Measurements from ENCODE around the gene SMCR8.
A peak's percentile ranks its signal among the peaks of the same experiment; 100 is the strongest.
"Not testable (repeated sequence)": the region's sequence is repeated elsewhere in the genome, so short reads cannot be mapped to it uniquely, and the experiment has no call there.

Gene SMCR8, protein sequence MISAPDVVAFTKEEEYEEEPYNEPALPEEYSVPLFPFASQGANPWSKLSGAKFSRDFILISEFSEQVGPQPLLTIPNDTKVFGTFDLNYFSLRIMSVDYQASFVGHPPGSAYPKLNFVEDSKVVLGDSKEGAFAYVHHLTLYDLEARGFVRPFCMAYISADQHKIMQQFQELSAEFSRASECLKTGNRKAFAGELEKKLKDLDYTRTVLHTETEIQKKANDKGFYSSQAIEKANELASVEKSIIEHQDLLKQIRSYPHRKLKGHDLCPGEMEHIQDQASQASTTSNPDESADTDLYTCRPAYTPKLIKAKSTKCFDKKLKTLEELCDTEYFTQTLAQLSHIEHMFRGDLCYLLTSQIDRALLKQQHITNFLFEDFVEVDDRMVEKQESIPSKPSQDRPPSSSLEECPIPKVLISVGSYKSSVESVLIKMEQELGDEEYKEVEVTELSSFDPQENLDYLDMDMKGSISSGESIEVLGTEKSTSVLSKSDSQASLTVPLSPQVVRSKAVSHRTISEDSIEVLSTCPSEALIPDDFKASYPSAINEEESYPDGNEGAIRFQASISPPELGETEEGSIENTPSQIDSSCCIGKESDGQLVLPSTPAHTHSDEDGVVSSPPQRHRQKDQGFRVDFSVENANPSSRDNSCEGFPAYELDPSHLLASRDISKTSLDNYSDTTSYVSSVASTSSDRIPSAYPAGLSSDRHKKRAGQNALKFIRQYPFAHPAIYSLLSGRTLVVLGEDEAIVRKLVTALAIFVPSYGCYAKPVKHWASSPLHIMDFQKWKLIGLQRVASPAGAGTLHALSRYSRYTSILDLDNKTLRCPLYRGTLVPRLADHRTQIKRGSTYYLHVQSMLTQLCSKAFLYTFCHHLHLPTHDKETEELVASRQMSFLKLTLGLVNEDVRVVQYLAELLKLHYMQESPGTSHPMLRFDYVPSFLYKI
- total RNA-seq = 157 to 190 (median 164) reads per million in 4 donors

DNA sequence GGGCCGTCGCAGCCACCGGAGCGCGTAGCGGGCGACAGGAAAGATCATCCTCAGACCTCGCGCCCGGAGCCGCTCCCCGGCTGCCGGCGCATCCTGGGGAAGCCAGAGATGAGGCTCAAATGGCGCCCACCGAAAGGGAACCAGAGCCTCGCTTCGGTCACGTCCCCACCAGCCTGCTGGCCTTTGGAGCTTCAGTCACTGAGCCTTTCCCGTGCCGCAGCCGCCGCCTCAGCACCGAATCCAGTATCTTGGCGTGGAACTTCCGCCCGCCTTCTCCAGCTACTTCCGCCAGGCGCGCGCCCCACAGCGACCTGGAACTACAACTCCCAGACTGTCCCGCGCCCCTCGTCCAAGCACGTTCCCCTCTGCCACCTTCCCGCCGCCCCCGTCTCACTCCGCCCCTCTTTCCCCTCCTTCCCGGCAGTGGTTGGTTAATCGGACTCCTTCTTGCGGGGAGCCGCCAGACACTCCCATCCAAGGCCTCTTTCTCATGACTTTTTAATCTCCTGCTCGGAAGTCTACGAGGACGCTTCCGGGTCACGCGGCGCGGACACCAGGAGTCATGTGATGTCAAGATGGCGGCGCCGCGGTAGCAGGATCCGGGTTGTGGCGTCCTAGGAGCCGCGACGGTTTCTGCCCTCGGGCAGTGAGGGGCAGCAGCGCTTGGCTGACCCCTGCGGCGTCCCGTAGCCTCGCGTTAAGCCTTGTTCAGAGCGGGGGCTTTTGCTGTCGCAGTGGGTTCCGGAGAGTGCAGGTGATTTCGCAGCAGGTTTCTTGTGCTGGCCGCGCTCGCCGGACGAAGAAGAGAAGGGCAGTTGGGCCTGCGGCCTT, at the start of gene SMCR8, which contains the start of gene TOP3A:
Gene SMCR8 (plus strand): TSS at position 563 of the 831 bp plus-strand sequence. CDS start 497 bp downstream, outside the sequence.
Gene TOP3A (minus strand): TSS at position 264 of the 831 bp plus-strand sequence. CDS start 216 bp downstream, at position 48.
- peak; percentile 96 to 98 (median 97) for DNase-seq

DNA sequence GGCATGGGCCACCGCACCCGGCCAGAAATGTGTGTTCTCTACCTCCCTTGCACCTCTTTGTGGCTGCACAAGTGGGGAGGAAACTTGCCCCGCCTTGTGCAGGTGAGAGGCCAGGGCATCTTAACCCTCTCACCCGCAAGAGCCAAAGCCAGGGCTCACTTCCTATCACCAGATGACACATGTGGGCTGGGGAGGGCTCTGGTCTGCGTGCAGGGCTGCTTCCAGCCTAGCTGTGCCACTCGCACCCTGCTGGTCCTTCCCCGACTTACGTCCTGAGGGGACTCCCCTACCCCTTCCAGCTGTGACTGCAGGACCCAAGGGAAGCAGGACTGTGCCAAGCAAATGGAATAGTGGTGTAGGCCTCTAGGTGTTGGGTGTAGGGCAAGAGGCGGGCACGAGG, 47.7 kb upstream of the SMCR8 start:
- no peak for DNase-seq

- peak in 1 of 5 donors; percentile 16 for DNase-seq
Measured at GRCh38 chr17:18267927-18268711, 47.0 kb upstream of the SMCR8 start.

- DNase-seq = no peak
Measured at GRCh38 chr17:18270046-18270931, 44.8 kb upstream of the SMCR8 start.

GRCh38 chr17:18277076-18277475, 38.0 kb upstream of the SMCR8 start:
- DNase-seq = no peak

GRCh38 chr17:18278867-18279266, 36.2 kb upstream of the SMCR8 start:
- DNase-seq = no peak

GRCh38 chr17:18280249-18280648, 34.8 kb upstream of the SMCR8 start:
- no peak for DNase-seq

DNA sequence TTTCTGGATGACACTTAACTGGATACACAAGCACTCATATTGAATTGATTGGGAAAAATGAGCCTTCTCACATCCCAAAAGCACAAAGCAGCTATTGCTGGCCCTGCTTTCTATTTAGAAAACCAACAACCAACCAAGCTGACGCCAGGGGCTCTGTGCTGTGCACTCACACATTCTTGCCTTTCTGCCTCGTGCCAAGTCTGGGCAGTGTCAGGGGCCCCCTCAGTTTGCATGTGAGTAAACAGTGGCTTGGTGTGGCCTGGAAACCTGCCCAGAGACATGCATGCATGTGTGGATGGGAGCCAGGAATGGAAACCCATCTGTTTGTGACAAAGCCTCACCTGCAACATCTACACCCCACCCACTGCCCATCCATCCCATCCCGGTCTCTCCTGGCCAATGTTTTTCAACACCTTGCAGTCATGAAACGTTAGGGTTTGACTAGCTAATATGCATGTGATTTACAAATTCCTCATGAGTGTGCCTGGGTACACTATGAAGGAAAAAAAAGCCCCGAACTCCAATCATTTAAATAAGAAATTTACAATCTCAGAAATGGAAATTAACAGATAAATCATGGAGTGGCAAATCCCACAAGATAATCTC, 34.2 kb upstream of the SMCR8 start:
- DNase-seq = no peak

DNA sequence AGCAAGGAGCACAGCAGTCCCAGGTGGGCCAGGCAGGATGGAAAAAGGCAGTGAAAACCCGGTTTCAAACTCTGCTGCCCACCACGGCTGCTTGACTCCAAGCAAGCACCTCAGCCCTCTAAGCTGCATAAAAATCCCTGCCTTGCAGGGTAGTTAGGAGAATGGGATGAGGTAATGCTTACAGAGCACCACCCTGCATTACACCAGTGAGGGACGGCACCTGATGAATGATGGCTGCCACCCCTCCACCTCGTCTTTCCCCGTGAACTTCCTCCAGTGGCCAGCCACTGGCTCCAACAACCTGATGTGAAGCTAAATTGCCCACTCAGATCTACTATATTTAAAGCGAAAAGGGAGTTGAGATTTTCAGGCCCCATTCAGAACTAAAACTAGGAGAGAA, 33.3 kb upstream of the SMCR8 start:
- no peak for DNase-seq

DNA sequence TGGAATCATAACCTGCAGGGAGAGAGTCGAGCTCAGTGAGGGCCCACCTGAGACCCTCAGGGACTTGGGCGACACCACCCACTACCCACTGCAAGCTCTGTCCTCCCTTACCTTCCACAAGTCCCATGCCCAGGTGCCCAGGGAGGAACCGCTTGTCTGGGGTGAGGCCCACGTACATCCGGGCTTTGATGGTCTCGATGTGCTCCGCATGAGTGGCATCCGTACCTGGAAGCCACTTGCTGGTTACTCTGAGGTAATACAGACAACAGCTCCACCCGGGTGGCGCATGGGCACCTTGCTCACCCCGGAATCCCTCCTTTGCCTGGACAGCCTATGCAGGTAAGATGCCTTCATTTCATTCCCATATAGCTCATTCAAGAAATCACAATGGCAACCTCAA, 29.8 kb upstream of the SMCR8 start:
- no peak for DNase-seq

DNA sequence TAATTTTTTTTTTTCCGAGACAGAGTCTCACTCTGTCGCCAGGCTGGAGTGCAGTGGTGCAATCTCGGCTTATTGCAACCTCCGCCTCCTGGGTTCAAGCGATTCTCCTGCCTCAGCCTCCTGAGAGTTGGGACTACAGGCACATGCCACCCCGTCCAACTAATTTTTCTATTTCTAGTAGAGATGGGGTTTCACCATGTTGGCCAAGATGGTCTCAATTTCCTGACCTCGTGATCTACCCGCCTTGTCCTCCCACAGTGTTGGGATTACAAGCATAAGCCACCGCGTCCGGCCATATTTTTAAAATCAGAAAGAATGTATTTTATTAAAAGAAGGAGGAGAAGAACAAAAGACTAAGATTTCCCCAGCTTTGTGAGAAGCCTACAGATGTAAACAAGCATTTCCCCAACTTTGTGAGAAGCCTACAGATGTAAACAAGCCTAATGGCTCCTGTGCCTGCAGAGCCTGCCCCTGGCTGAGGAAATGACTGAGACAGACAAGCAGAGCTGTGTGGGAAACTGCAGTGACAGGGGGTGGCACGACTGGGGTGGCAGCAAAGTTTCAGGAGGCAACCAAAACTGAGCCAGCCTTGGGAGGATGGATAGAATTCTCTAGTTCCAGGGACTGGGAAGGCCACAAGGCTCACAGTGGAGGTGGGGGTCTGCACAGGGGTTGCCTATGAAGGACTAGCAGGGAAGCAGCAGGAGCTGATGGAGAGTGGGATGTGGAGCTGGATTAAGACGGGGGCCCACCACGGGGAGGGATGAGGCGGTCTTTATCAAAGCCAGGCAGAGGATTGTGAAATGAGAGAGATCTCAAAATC, 23.2 kb upstream of the SMCR8 start:
- DNase-seq = no peak

DNA sequence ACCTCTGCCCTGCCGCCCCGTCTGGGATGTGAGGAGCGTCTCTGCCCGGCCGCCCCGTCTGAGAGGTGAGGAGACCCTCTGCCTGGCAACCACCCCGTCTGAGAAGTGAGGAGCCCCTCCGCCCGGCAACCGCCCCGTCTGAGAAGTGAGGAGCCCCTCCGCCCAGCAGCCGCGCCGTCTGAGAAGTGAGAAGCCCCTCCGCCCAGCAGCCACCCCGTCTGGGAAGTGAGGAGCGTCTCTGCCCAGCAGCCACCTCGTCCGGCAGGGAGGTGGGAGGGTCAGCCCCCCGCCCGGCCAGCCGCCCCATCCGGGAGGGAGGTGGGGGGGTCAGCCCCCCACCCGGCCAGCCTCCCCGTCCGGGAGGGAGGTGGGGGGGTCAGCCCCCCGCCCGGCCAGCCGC, 17.0 kb upstream of the SMCR8 start:
- not testable (repeated sequence) for DNase-seq

GRCh38 chr17:18300725-18301480, 14.2 kb upstream of the SMCR8 start:
- no peak for DNase-seq

DNA sequence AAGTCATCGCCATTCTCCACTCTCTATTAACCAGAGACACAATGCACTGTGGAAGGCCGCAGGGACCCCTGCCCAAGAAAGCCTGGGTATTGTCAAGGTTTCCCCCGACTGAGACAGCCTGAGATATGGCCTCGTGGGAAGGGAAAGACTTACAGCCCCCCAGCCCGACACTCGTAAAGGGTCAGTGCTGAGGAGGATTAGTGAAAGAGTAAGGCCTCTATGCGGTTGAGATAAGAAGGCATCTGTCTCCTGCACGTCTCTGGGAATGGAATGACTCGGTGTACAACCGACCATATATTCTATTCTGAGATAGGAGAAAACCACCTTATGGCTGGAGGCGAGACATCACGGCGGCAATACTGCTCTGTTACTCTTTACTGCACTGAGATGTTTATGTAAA, 11.9 kb upstream of the SMCR8 start:
- DNase-seq = not testable (repeated sequence)

DNA sequence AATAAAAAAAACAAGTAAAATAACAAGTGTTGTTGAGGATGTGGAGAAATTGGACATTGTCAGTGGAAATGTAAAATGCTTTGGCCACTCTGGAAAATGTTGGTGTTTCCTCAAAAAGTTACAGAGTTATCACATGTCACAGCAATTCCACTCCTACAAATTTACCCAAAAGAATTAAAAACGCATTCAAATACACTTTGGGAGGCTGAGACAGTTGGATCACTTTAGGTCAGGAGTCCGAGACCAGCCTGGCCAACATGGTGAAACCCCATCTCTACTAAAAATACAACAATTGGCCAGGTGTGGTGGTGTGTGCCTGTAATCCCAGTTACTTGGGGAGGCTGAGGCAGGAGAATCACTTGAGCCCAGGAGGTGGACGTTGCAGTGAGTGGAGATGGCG, 5.9 kb upstream of the SMCR8 start:
- DNase-seq = no peak

DNA sequence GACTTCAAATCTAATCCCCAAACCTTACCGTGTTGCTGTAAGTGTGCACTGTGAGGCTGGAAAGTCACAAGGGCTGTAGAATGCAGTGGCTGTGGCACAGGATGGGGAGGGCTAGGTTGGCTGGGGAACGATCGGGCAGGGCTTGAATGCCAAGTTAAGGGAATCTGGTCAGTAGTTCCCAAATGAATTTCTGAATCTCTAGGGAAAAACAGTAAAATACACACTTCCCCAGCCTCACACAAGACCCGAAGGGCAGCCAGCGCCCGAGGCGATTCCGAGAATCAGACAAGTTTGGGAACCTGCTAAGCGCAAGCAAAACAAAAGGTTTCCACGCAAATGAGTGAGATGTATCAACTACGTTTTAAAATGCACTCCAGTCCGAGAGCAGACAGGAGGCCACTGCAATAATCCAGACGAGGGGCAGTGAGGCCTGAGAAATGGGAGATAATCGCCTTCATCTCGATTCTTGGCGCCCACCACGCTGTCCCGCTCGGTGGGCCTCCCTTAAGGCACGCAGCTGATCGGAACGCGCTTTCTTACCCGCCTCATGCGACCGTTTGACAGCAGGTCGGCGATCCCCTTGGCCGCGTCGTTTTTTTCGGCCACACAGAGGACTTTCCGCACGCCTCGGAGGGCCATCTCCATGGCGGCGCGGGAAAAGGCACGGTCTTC, 898 bp upstream of the SMCR8 start:
- DNase-seq = peak in 1 of 5 donors; percentile 18

- peak in 2 of 5 donors; percentile 31 to 50 for DNase-seq
Measured at GRCh38 chr17:18315562-18315922, 449 bp downstream of the SMCR8 start.

- no peak for DNase-seq
Measured at GRCh38 chr17:18315961-18316360, 868 bp downstream of the SMCR8 start.
